Neural cell (in vitro differentiated cells): ENCODE results near the gene DEUP1. TPM values are rescaled to one million over a fixed set of nuclear protein-coding genes. Genes with fewer than 3 reads are reported as not detected.

Source experiments
- H2AFZ ChIP-seq: fragments of 200-600, 300-800 bp; sonication (generic), shearing (Covaris generic); 2 replicates; pipeline ENCODE4 v1.6.0; 2014; ENCODE audit warnings: low read depth, mild to moderate bottlenecking, antibody characterized with exemption, low read length, moderate library complexity
- H3F3A ChIP-seq: fragments of 200-600 bp; shearing (Covaris generic); 2 replicates; pipeline ENCODE4 v1.6.1; 2016; ENCODE audit warnings: mild to moderate bottlenecking, moderate library complexity, mixed read lengths, antibody characterized with exemption, low read length; ENCODE audit not compliant: insufficient read depth, poor library complexity, severe bottlenecking
- H3K27ac ChIP-seq: fragments of 200-600, 300-800 bp; sonication (generic), shearing (Covaris generic); 2 replicates; pipeline ENCODE4 v1.5.1; 2014; ENCODE audit warnings: mild to moderate bottlenecking, low read length, moderate library complexity
- H3K27me3 ChIP-seq: fragments of 300-800, 200-600 bp; sonication (generic), shearing (Covaris generic); 2 replicates; pipeline ENCODE4 v1.6.0; 2014; ENCODE audit warnings: mild to moderate bottlenecking, low read depth, low read length, moderate library complexity; ENCODE audit not compliant: insufficient read depth
- H3K36me3 ChIP-seq: fragments of 300-800, 200-600 bp; sonication (generic), shearing (Covaris generic); 2 replicates; pipeline ENCODE4 v1.5.1; 2014; ENCODE audit warnings: mild to moderate bottlenecking, antibody characterized with exemption, low read length, moderate library complexity; ENCODE audit not compliant: insufficient read depth
- H3K4me2 ChIP-seq: fragments of 300-800, 200-600 bp; sonication (generic), shearing (Covaris generic); 2 replicates; pipeline ENCODE4 v1.6.0; 2014; ENCODE audit warnings: mild to moderate bottlenecking, low read length
- H3K4me3 ChIP-seq: fragments of 300-800, 200-600 bp; sonication (generic), shearing (Covaris generic); 2 replicates; pipeline ENCODE4 v1.5.1; 2014; ENCODE audit warnings: mild to moderate bottlenecking, low read length, moderate library complexity
- H3K79me2 ChIP-seq: fragments of 200-600 bp; shearing (Covaris generic); replicated peaks from 2 replicates; pipeline ENCODE4 v1.6.0; 2014; ENCODE audit warnings: mild to moderate bottlenecking, low read length, moderate library complexity; ENCODE audit not compliant: insufficient read depth
- H3K9ac ChIP-seq: fragments of 300-800, 200-600 bp; sonication (generic), shearing (Covaris generic); 2 replicates; pipeline ENCODE4 v1.6.1; 2016; ENCODE audit warnings: mild to moderate bottlenecking, low read length, mixed read lengths
- H3K9me2 ChIP-seq: fragments of 200-600 bp; shearing (Covaris generic); 2 replicates; pipeline ENCODE4 v1.6.1; 2016; ENCODE audit warnings: mild to moderate bottlenecking, low read length, mixed read lengths; ENCODE audit not compliant: insufficient read depth
- H3K9me3 ChIP-seq: fragments of 200-600, 300-800 bp; sonication (generic), shearing (Covaris generic); 2 replicates; pipeline ENCODE4 v1.6.1; 2016; ENCODE audit warnings: mild to moderate bottlenecking, mixed run types, low read length, moderate library complexity, mixed read lengths
- H4K20me1 ChIP-seq: fragments of 200-600 bp; shearing (Covaris generic); 2 replicates; pipeline ENCODE4 v1.6.1; 2016; ENCODE audit warnings: mild to moderate bottlenecking, mixed run types; ENCODE audit not compliant: insufficient read depth
- EP300 ChIP-seq: fragments of 450-650 bp; conservative IDR thresholded peaks from 2 replicates; pipeline ENCODE4 v1.6.1; 2014; ENCODE audit warnings: antibody characterized with exemption, mild to moderate bottlenecking, moderate library complexity; ENCODE audit not compliant: poor library complexity, severe bottlenecking
- EZH2 ChIP-seq: fragments of 200-600, 300-800 bp; shearing (Covaris generic), sonication (generic); IDR thresholded peaks from 2 replicates; pipeline ENCODE4 v1.6.1; 2014; ENCODE audit warnings: antibody characterized with exemption, low read length, borderline replicate concordance, mild to moderate bottlenecking; ENCODE audit not compliant: insufficient read depth, poor library complexity, severe bottlenecking
- MXI1 ChIP-seq: fragments of 450-650 bp; conservative IDR thresholded peaks from 2 replicates; pipeline ENCODE4 v1.6.1; 2014; ENCODE audit warnings: antibody characterized with exemption, mild to moderate bottlenecking; ENCODE audit not compliant: poor library complexity, severe bottlenecking
- POLR2AphosphoS5 ChIP-seq: IDR thresholded peaks from 2 replicates; pipeline ENCODE4 v1.6.1; 2012
- RAD21 ChIP-seq: fragments of 450-650 bp; conservative IDR thresholded peaks from 2 replicates; pipeline ENCODE4 v1.6.1; 2014; ENCODE audit warnings: antibody characterized with exemption, mild to moderate bottlenecking, moderate library complexity
- SMC3 ChIP-seq: fragments of 450-650 bp; conservative IDR thresholded peaks from 2 replicates; pipeline ENCODE4 v1.6.1; 2014; ENCODE audit warnings: antibody characterized with exemption, mild to moderate bottlenecking, moderate library complexity; ENCODE audit not compliant: poor library complexity
- TAF1 ChIP-seq: IDR thresholded peaks from 2 replicates; pipeline ENCODE4 v1.6.1; 2012; ENCODE audit warnings: low read depth
- polyA plus RNA-seq: library from polyadenylated mRNA; depleted of rRNA; stranded (reverse); fragments of >200 nt; gene quantifications from 2 replicates; pipeline ENCODE4 v1.2.3, GENCODE V29; 2014
- TF ChIP-seq, protein P1 (sequence below): IDR thresholded peaks from 2 replicates; pipeline ENCODE4 v1.6.1; 2012; ENCODE audit warnings: borderline replicate concordance
- TF ChIP-seq, protein P2 (sequence below): fragments of 450-650 bp; IDR thresholded peaks from 2 replicates; pipeline ENCODE4 v1.5.1; 2014; ENCODE audit warnings: antibody characterized with exemption, mild to moderate bottlenecking, moderate library complexity; ENCODE audit not compliant: poor library complexity, severe bottlenecking

DEUP1 gene
- polyA plus RNA-seq, 1 donor from 2014 or later, result 0.46 TPM

DNA sequence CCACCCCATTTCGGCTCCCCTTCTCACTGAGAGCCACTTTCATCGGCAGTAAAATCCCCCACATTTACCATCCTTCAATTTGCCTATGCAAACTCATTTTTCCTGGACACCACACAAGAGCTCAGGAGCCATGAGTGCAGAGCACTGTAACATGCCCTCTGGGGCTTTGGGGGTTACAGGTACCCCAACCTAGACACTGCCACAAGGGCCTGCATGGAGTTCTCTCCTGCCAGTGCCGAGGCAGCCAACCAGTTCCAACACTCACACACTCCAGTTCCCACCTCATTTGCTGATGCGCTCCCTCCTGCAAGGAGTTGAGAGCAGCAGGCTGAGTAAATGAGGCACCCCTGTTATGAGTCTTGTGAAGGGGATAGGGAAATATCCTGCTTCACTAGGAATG, 136.5 kb downstream of the DEUP1 start:
- no peaks in the 10 kb centered on the region for H3F3A ChIP-seq
- H3K36me3 ChIP-seq, result no peaks in the 10 kb centered on the region
- H3K9me3 ChIP-seq, result no peaks in the 10 kb centered on the region
- H3K79me2 ChIP-seq, result no peaks in the 10 kb centered on the region
- H3K9ac ChIP-seq, result no peak overlapping the region
- no peak overlapping the region for H3K4me3 ChIP-seq
- H3K4me2 ChIP-seq, result no peak overlapping the region
- no peak overlapping the region for H2AFZ ChIP-seq
- no peak overlapping the region for H3K27ac ChIP-seq
- no peak for TF ChIP-seq TAF1
- TF ChIP-seq EP300, result no peak
- TF ChIP-seq POLR2AphosphoS5, result no peak
- no peak for TF ChIP-seq MXI1
- TF ChIP-seq, protein P1, sequence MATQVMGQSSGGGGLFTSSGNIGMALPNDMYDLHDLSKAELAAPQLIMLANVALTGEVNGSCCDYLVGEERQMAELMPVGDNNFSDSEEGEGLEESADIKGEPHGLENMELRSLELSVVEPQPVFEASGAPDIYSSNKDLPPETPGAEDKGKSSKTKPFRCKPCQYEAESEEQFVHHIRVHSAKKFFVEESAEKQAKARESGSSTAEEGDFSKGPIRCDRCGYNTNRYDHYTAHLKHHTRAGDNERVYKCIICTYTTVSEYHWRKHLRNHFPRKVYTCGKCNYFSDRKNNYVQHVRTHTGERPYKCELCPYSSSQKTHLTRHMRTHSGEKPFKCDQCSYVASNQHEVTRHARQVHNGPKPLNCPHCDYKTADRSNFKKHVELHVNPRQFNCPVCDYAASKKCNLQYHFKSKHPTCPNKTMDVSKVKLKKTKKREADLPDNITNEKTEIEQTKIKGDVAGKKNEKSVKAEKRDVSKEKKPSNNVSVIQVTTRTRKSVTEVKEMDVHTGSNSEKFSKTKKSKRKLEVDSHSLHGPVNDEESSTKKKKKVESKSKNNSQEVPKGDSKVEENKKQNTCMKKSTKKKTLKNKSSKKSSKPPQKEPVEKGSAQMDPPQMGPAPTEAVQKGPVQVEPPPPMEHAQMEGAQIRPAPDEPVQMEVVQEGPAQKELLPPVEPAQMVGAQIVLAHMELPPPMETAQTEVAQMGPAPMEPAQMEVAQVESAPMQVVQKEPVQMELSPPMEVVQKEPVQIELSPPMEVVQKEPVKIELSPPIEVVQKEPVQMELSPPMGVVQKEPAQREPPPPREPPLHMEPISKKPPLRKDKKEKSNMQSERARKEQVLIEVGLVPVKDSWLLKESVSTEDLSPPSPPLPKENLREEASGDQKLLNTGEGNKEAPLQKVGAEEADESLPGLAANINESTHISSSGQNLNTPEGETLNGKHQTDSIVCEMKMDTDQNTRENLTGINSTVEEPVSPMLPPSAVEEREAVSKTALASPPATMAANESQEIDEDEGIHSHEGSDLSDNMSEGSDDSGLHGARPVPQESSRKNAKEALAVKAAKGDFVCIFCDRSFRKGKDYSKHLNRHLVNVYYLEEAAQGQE, result no peak
- no peak for TF ChIP-seq SMC3
- TF ChIP-seq RAD21, result no peak
- TF ChIP-seq, protein P2, sequence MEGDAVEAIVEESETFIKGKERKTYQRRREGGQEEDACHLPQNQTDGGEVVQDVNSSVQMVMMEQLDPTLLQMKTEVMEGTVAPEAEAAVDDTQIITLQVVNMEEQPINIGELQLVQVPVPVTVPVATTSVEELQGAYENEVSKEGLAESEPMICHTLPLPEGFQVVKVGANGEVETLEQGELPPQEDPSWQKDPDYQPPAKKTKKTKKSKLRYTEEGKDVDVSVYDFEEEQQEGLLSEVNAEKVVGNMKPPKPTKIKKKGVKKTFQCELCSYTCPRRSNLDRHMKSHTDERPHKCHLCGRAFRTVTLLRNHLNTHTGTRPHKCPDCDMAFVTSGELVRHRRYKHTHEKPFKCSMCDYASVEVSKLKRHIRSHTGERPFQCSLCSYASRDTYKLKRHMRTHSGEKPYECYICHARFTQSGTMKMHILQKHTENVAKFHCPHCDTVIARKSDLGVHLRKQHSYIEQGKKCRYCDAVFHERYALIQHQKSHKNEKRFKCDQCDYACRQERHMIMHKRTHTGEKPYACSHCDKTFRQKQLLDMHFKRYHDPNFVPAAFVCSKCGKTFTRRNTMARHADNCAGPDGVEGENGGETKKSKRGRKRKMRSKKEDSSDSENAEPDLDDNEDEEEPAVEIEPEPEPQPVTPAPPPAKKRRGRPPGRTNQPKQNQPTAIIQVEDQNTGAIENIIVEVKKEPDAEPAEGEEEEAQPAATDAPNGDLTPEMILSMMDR, result no peak
- H3K9me2 ChIP-seq, result no peaks in the 10 kb centered on the region
- no peaks in the 10 kb centered on the region for H3K27me3 ChIP-seq
- H4K20me1 ChIP-seq, result no peaks in the 10 kb centered on the region

DNA sequence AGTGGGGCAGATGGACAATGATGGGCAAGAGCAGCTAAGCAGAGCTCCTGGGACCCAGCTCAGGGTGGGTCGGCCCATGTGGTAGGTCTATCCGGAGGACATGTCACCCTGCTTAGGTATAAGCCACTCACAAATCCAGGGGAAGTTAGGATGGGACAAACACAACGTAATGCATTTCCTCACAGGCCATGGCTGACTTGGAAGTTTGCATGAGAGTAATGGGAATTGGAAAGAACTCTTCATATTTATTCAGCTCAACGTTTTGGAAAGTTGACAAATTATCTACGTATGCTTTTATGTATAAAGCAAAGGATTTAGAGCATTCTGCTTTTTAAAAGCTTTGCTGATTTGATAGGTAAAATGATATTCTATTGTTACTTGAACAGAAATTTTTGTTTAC, 137.7 kb downstream of the DEUP1 start:
- H4K20me1 ChIP-seq, result no peaks in the 10 kb centered on the region
- no peak overlapping the region for H3K4me2 ChIP-seq
- H3K9me3 ChIP-seq, result no peaks in the 10 kb centered on the region
- no peaks in the 10 kb centered on the region for H3K27me3 ChIP-seq
- no peaks in the 10 kb centered on the region for H3K36me3 ChIP-seq
- no peak overlapping the region for H3K27ac ChIP-seq
- TF ChIP-seq, protein P2, result no peak
- TF ChIP-seq POLR2AphosphoS5, result no peak
- TF ChIP-seq, protein P1, result no peak
- TF ChIP-seq EZH2, result no peak
- no peak for TF ChIP-seq EP300
- H3F3A ChIP-seq, result no peaks in the 10 kb centered on the region
- H2AFZ ChIP-seq, result no peak overlapping the region
- H3K79me2 ChIP-seq, result no peaks in the 10 kb centered on the region
- H3K9ac ChIP-seq, result no peak overlapping the region
- H3K4me3 ChIP-seq, result no peak overlapping the region
- H3K9me2 ChIP-seq, result no peaks in the 10 kb centered on the region
